HCT116 (cell line): Measurements from ENCODE around the gene PHF21B. TPM values are rescaled to one million over a fixed set of nuclear protein-coding genes. Genes with fewer than 3 reads are reported as not detected.

Source experiments
- ATAC-seq: fragments of 200-7000 bp; cut with Tn5 transposase; 2 replicates; pipeline ENCODE4 v1.9.1; 2020; ENCODE audit warnings: mild to moderate bottlenecking, moderate library complexity
- BruUV-seq: library from RNA; stranded (reverse); fragments of 400-500 nt; replicated peaks from 2 replicates; lab custom pipeline; 2021; lab: Mats Ljungman, UMichigan
- CTCF ChIA-PET: fragments of 300-600 bp; sonication (Branson Sonifier 250); formaldehyde crosslinking; loops from one replicate; lab custom pipeline; 2021; ENCODE audit warnings: antibody characterized with exemption; lab: Charles Lee
- POLR2A ChIA-PET: fragments of 300-600, 350-600 bp; sonication (Branson Sonifier 250); formaldehyde crosslinking; loops from one replicate; lab custom pipeline; 2021; ENCODE audit warnings: antibody characterized with exemption; lab: Charles Lee
- RAD21 ChIA-PET, 2 experiments: fragments of 300-600 bp; sonication (Branson Sonifier 250); formaldehyde crosslinking; loops; one replicate each; lab custom pipeline; 2023; ENCODE audit warnings: low total read pairs in 2 of 2; ENCODE audit not compliant: uncharacterized antibody in 2 of 2, unreplicated experiment in 2 of 2, low non-redundant PET in 1 of 2; lab: Charles Lee
- DNase-seq: peaks from one replicate; pipeline ENCODE4 v3.0.0-alpha.2; 2010; ENCODE audit warnings: low read depth, low spot score
- H2AFZ ChIP-seq: fragments of 200-600 bp; shearing (Covaris generic), sonication (generic); 2 replicates; pipeline ENCODE4 v1.6.1; 2017; ENCODE audit warnings: low read depth, mixed run types, mixed read lengths, antibody characterized with exemption, low read length; ENCODE audit not compliant: poor library complexity, severe bottlenecking
- H3K27ac ChIP-seq: 2 replicates; pipeline ENCODE4 v1.5.1; 2012; ENCODE audit warnings: low read depth, low read length
- H3K27me3 ChIP-seq: fragments of 200-600 bp; sonication (generic); 2 replicates; pipeline ENCODE4 v1.6.1; 2016; ENCODE audit warnings: mixed run types, low read length, mixed read lengths; ENCODE audit not compliant: insufficient read depth
- H3K36me3 ChIP-seq, 2 experiments: fragments of 200-500 bp in 1 of 2; fragments of 200-600 bp in 1 of 2; sonication (Bioruptor generic) in 1 of 2; sonication (generic) in 1 of 2; 2 replicates each; pipeline versions ENCODE4 v1.5.1 to v1.6.1; 2014 to 2016; ENCODE audit warnings: low read length in 2 of 2, inconsistent platforms in 1 of 2, mixed read lengths in 1 of 2, mixed run types in 1 of 2; ENCODE audit not compliant: insufficient read depth in 2 of 2, control insufficient read depth in 1 of 2
- H3K4me1 ChIP-seq, 2 experiments: fragments of 200-600 bp in 1 of 2; sonication (generic) in 1 of 2; 2 replicates each; pipeline versions ENCODE4 v1.5.1 to v1.6.1; 2012 to 2017; ENCODE audit warnings: low read length in 2 of 2, inconsistent platforms in 1 of 2, mild to moderate bottlenecking in 1 of 2, mixed read lengths in 1 of 2, mixed run types in 1 of 2, moderate library complexity in 1 of 2; ENCODE audit not compliant: insufficient read depth in 2 of 2, control insufficient read depth in 1 of 2
- H3K4me2 ChIP-seq: fragments of 200-600 bp; sonication (generic); 2 replicates; pipeline ENCODE4 v1.6.1; 2017; ENCODE audit warnings: mixed run types, low read length, mixed read lengths
- H3K4me3 ChIP-seq, 2 experiments: fragments of 200-600 bp in 1 of 2; sonication (generic) in 1 of 2; replicated peaks in 1 of 2; 2 replicates each; pipeline ENCODE4 v1.5.1; 2011 to 2016; ENCODE audit warnings: low read length in 2 of 2, control low read depth in 1 of 2, low read depth in 1 of 2, mild to moderate bottlenecking in 1 of 2, mixed read lengths in 1 of 2, mixed run types in 1 of 2
- H3K79me2 ChIP-seq: fragments of 200-600 bp; sonication (generic); 2 replicates; pipeline ENCODE4 v1.6.1; 2017; ENCODE audit warnings: mild to moderate bottlenecking, mixed run types, low read length, moderate library complexity, mixed read lengths; ENCODE audit not compliant: insufficient read depth
- H3K9ac ChIP-seq: fragments of 200-600 bp; sonication (generic); 2 replicates; pipeline ENCODE4 v1.6.1; 2016; ENCODE audit warnings: low read length, mixed read lengths
- H3K9me2 ChIP-seq: fragments of 200-600 bp; sonication (generic), shearing (Covaris generic); 2 replicates; pipeline ENCODE4 v1.6.1; 2017; ENCODE audit warnings: mixed run types, mild to moderate bottlenecking, moderate library complexity; ENCODE audit not compliant: insufficient read depth
- H3K9me3 ChIP-seq, 2 experiments: fragments of 200-500 bp in 1 of 2; fragments of 200-600 bp in 1 of 2; sonication (Bioruptor generic) in 1 of 2; sonication (generic) in 1 of 2; 2 replicates each; pipeline ENCODE4 v1.6.1; 2014 to 2017; ENCODE audit warnings: low read length in 2 of 2, mixed read lengths in 2 of 2, inconsistent platforms in 1 of 2, low read depth in 1 of 2, mild to moderate bottlenecking in 1 of 2, mixed run types in 1 of 2, moderate library complexity in 1 of 2; ENCODE audit not compliant: control insufficient read depth in 1 of 2, insufficient read depth in 1 of 2
- H4K20me1 ChIP-seq: fragments of 200-600 bp; sonication (generic), shearing (Covaris generic); 2 replicates; pipeline ENCODE4 v1.6.1; 2017; ENCODE audit warnings: mixed run types, mild to moderate bottlenecking, moderate library complexity; ENCODE audit not compliant: insufficient read depth
- CEBPB ChIP-seq: IDR thresholded peaks from 2 replicates; pipeline ENCODE4 v1.6.1; 2012; ENCODE audit warnings: low read depth
- CTCF ChIP-seq, 3 experiments: fragments of 200-600 bp in 1 of 3; sonication (generic) in 1 of 3; IDR thresholded peaks in 2 of 3; conservative IDR thresholded peaks in 1 of 3; 2 replicates each; pipeline ENCODE4 v1.5.1; 2012 to 2017; ENCODE audit warnings: low read depth in 2 of 3, low read length in 2 of 3, antibody characterized with exemption in 1 of 3, borderline replicate concordance in 1 of 3, control low read depth in 1 of 3, mild to moderate bottlenecking in 1 of 3, mixed read lengths in 1 of 3, mixed run types in 1 of 3, moderate library complexity in 1 of 3; ENCODE audit not compliant: insufficient read depth in 1 of 3
- EGR1 ChIP-seq: IDR thresholded peaks from 2 replicates; pipeline ENCODE4 v1.6.1; 2012; ENCODE audit warnings: low read depth
- EZH2 ChIP-seq: fragments of 200-600 bp; sonication (generic); IDR thresholded peaks from 2 replicates; pipeline ENCODE4 v1.6.1; 2017; ENCODE audit warnings: antibody characterized with exemption, mixed run types
- EZH2phosphoT487 ChIP-seq: fragments of 200-600 bp; IDR thresholded peaks from 2 replicates; pipeline ENCODE4 v1.6.1; 2018; ENCODE audit warnings: antibody characterized with exemption, borderline replicate concordance
- FOSL1 ChIP-seq: IDR thresholded peaks from 2 replicates; pipeline ENCODE4 v1.6.1; 2012; ENCODE audit warnings: low read depth
- JUND ChIP-seq: IDR thresholded peaks from 2 replicates; pipeline ENCODE4 v1.6.1; 2012
- POLR2A ChIP-seq: IDR thresholded peaks from 2 replicates; pipeline ENCODE4 v1.7.0; 2011; ENCODE audit warnings: borderline replicate concordance; ENCODE audit not compliant: insufficient read depth, insufficient read length; ENCODE audit errors: extremely low read depth
- POLR2AphosphoS5 ChIP-seq: IDR thresholded peaks from 2 replicates; pipeline ENCODE4 v1.6.1; 2011; ENCODE audit warnings: mild to moderate bottlenecking, low read depth, low read length, moderate library complexity
- RAD21 ChIP-seq: IDR thresholded peaks from 2 replicates; pipeline ENCODE4 v1.6.1; 2012; ENCODE audit warnings: low read depth, mild to moderate bottlenecking
- SIN3A ChIP-seq: IDR thresholded peaks from 2 replicates; pipeline ENCODE4 v1.6.1; 2012; ENCODE audit warnings: low read depth
- SP1 ChIP-seq: IDR thresholded peaks from 2 replicates; pipeline ENCODE4 v1.6.1; 2012; ENCODE audit warnings: low read depth
- SRF ChIP-seq: IDR thresholded peaks from 2 replicates; pipeline ENCODE4 v1.6.1; 2012; ENCODE audit warnings: low read depth
- TCF7L2 ChIP-seq: IDR thresholded peaks from 2 replicates; pipeline ENCODE4 v1.7.0; 2011; ENCODE audit warnings: borderline replicate concordance, inconsistent platforms; ENCODE audit not compliant: insufficient read depth, insufficient read length; ENCODE audit errors: extremely low read depth
- ZBTB33 ChIP-seq: IDR thresholded peaks from 2 replicates; pipeline ENCODE4 v1.6.1; 2011; ENCODE audit warnings: mild to moderate bottlenecking, low read length, moderate library complexity; ENCODE audit not compliant: insufficient replicate concordance; ENCODE audit errors: extremely low read depth
- ZNF274 ChIP-seq: fragments of 200-500 bp; sonication (Bioruptor generic); IDR thresholded peaks from 2 replicates; pipeline ENCODE4 v1.6.1; 2014; ENCODE audit warnings: mild to moderate bottlenecking, low read depth, low read length, inconsistent platforms
- intact Hi-C: fragments of 100-400 bp; cut with micrococcal nuclease; formaldehyde crosslinking; loops from 2 replicates; pipeline ENCODE4 v1.10.0; 2022
- total RNA-seq: library from RNA; stranded (reverse); gene quantifications from one replicate; pipeline ENCODE4 v1.2.1, GENCODE V29; 2021; ENCODE audit not compliant: unreplicated experiment
- TF ChIP-seq, protein P1 (sequence below): IDR thresholded peaks from 2 replicates; pipeline ENCODE4 v1.6.1; 2012
- TF ChIP-seq, protein P2 (sequence below): IDR thresholded peaks from 2 replicates; pipeline ENCODE4 v1.6.1; 2012; ENCODE audit warnings: low read depth
- TF ChIP-seq, protein P3 (sequence below): IDR thresholded peaks from 2 replicates; pipeline ENCODE4 v1.6.1; 2012

PHF21B gene
- total RNA-seq, 1 experiment from 2014 or later = not detected

DNA sequence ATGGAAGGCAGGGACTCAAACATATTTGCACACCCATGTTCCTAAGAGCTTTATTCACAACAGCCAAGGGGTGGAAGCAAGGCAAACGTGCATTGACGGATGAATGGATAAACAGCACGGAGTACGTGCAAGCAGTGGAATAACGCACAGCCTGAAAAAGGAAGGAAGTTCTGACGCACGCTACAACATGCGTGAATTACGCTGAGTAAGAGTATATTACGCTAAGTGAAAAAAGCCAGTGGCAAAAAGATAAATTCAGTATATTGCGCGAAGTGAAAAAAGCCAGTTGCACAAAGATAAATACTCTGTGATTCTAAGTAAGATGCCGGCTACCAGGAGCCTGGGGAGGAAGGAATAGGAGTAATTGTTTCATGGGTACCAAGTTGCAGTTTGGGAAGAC, 19.5 kb downstream of the PHF21B start:
- POLR2A ChIA-PET = no interaction called here
- BruUV-seq = no TSS peak
- H3K9me3 ChIP-seq = no peaks in the 10 kb centered on the region
- H3K27ac ChIP-seq = no peak overlapping the region
- intact Hi-C loops = no loop called here
- H3K9me2 ChIP-seq = no peaks in the 10 kb centered on the region
- no peaks in the 10 kb centered on the region for H3K79me2 ChIP-seq
- ATAC-seq = no peak
- RAD21 ChIA-PET = no interaction called here
- CTCF ChIA-PET = no interaction called here
- H3K27me3 ChIP-seq = peaks cover 33% of the 10 kb centered on the region
- H4K20me1 ChIP-seq = no peaks in the 10 kb centered on the region
- H3K4me2 ChIP-seq = no peak overlapping the region
- no peak overlapping the region for H3K9ac ChIP-seq
- TF ChIP-seq CTCF (IDR thresholded peaks at IDR 0.05 in 2 of 3, conservative IDR thresholded peaks at IDR 0.05 in 1 of 3; ENCODE audit: borderline replicate concordance in 1 of 3, insufficient read depth in 1 of 3, low read depth in 2 of 3, low read length in 2 of 3) (no peak), JUND (no peak), ZNF274 (no peak), RAD21 (no peak), POLR2A (no peak), CEBPB (no peak), SIN3A (no peak), FOSL1 (no peak), POLR2AphosphoS5 (no peak), EZH2phosphoT487 (no peak), EGR1 (no peak), TCF7L2 (no peak), SRF (no peak), ZBTB33 (no peak), EZH2 (no peak), SP1 (no peak)
- TF ChIP-seq, protein P1, sequence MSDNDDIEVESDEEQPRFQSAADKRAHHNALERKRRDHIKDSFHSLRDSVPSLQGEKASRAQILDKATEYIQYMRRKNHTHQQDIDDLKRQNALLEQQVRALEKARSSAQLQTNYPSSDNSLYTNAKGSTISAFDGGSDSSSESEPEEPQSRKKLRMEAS = no peak
- TF ChIP-seq, protein P2, sequence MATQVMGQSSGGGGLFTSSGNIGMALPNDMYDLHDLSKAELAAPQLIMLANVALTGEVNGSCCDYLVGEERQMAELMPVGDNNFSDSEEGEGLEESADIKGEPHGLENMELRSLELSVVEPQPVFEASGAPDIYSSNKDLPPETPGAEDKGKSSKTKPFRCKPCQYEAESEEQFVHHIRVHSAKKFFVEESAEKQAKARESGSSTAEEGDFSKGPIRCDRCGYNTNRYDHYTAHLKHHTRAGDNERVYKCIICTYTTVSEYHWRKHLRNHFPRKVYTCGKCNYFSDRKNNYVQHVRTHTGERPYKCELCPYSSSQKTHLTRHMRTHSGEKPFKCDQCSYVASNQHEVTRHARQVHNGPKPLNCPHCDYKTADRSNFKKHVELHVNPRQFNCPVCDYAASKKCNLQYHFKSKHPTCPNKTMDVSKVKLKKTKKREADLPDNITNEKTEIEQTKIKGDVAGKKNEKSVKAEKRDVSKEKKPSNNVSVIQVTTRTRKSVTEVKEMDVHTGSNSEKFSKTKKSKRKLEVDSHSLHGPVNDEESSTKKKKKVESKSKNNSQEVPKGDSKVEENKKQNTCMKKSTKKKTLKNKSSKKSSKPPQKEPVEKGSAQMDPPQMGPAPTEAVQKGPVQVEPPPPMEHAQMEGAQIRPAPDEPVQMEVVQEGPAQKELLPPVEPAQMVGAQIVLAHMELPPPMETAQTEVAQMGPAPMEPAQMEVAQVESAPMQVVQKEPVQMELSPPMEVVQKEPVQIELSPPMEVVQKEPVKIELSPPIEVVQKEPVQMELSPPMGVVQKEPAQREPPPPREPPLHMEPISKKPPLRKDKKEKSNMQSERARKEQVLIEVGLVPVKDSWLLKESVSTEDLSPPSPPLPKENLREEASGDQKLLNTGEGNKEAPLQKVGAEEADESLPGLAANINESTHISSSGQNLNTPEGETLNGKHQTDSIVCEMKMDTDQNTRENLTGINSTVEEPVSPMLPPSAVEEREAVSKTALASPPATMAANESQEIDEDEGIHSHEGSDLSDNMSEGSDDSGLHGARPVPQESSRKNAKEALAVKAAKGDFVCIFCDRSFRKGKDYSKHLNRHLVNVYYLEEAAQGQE = no peak
- TF ChIP-seq, protein P3, sequence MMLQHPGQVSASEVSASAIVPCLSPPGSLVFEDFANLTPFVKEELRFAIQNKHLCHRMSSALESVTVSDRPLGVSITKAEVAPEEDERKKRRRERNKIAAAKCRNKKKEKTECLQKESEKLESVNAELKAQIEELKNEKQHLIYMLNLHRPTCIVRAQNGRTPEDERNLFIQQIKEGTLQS = no peak
- H3K4me1 ChIP-seq = no peaks in the 10 kb centered on the region
- no peak overlapping the region for H2AFZ ChIP-seq
- no peaks in the 10 kb centered on the region for H3K36me3 ChIP-seq
- no peak for DNase-seq
- no peak overlapping the region for H3K4me3 ChIP-seq
